Keratinocyte (primary cell): Measurements from ENCODE around the gene NLGN3. TPM values are rescaled to one million over a fixed set of nuclear protein-coding genes. Genes with fewer than 3 reads are reported as not detected.

Experiments
- DNase-seq: peaks from one replicate; pipeline ENCODE4 v3.0.0-alpha.2; 2011; ENCODE audit warnings: low read depth, missing footprints, low spot score
- FAIRE-seq: peaks from 2 replicates; lab custom pipeline; 2011; peaks lifted over from hg19 to GRCh38; lab: Jason Lieb, UNC
- H2AFZ ChIP-seq: 2 replicates; pipeline ENCODE4 v1.6.0; 2012; ENCODE audit warnings: low read length, control low read depth, inconsistent platforms; ENCODE audit not compliant: control insufficient read depth
- H3K27ac ChIP-seq: 2 replicates; pipeline ENCODE4 v1.5.1; 2011; ENCODE audit warnings: low read length; ENCODE audit not compliant: control insufficient read depth, insufficient read depth
- H3K27me3 ChIP-seq: 3 replicates; pipeline ENCODE4 v1.6.0; 2011; ENCODE audit warnings: low read length; ENCODE audit not compliant: control insufficient read depth, insufficient read depth; ENCODE audit errors: extremely low read depth
- H3K36me3 ChIP-seq, 2 experiments: 2 replicates in 1 of 2; 3 replicates in 1 of 2; pipeline ENCODE4 v1.5.1; 2011; ENCODE audit warnings: low read length in 2 of 2, mild to moderate bottlenecking in 1 of 2; ENCODE audit not compliant: control insufficient read depth in 2 of 2, insufficient read depth in 2 of 2; ENCODE audit errors: extremely low read depth in 1 of 2
- H3K4me1 ChIP-seq: 3 replicates; pipeline ENCODE4 v1.5.1; 2011; ENCODE audit warnings: low read length; ENCODE audit not compliant: control insufficient read depth, insufficient read depth; ENCODE audit errors: extremely low read depth
- H3K4me2 ChIP-seq: 3 replicates; pipeline ENCODE4 v1.6.0; 2011; ENCODE audit warnings: low read depth, low read length; ENCODE audit not compliant: control insufficient read depth, insufficient read depth; ENCODE audit errors: extremely low read depth
- H3K4me3 ChIP-seq, 3 experiments: fragments of 200-600 bp in 1 of 3; sonication (generic) in 1 of 3; 2 replicates in 2 of 3; 3 replicates in 1 of 3; pipeline ENCODE4 v1.5.1; 2011 to 2016; ENCODE audit warnings: low read length in 3 of 3, mild to moderate bottlenecking in 3 of 3, control low read depth in 2 of 3, inconsistent platforms in 1 of 3, low read depth in 1 of 3, mixed read lengths in 1 of 3, mixed run types in 1 of 3, moderate library complexity in 1 of 3; ENCODE audit not compliant: control insufficient read depth in 2 of 3, insufficient read depth in 2 of 3; ENCODE audit errors: extremely low read depth in 1 of 3
- H3K79me2 ChIP-seq: 2 replicates; pipeline ENCODE4 v1.6.0; 2012; ENCODE audit warnings: low read length; ENCODE audit not compliant: control insufficient read depth, insufficient read depth
- H3K9ac ChIP-seq: 3 replicates; pipeline ENCODE4 v1.6.0; 2011; ENCODE audit warnings: low read length; ENCODE audit not compliant: control insufficient read depth, insufficient read depth; ENCODE audit errors: extremely low read depth
- H3K9me1 ChIP-seq: 3 replicates; pipeline ENCODE4 v1.6.0; 2011; ENCODE audit warnings: low read length; ENCODE audit not compliant: control insufficient read depth, insufficient read depth; ENCODE audit errors: extremely low read depth
- H3K9me3 ChIP-seq: 2 replicates; pipeline ENCODE4 v1.5.1; 2012; ENCODE audit warnings: low read depth, low read length; ENCODE audit not compliant: control insufficient read depth
- H4K20me1 ChIP-seq: 3 replicates; pipeline ENCODE4 v1.6.0; 2011; ENCODE audit warnings: low read length; ENCODE audit not compliant: control insufficient read depth, insufficient read depth; ENCODE audit errors: extremely low read depth
- CTCF ChIP-seq, 3 experiments: IDR thresholded peaks in 1 of 3; conservative IDR thresholded peaks in 1 of 3; optimal IDR thresholded peaks in 1 of 3; 2 replicates in 2 of 3; 3 replicates in 1 of 3; pipeline versions ENCODE3 to v1.5.1; 2011; ENCODE audit warnings: low read length in 3 of 3, mild to moderate bottlenecking in 3 of 3, moderate library complexity in 2 of 3, control low read depth in 1 of 3, inconsistent platforms in 1 of 3; ENCODE audit not compliant: insufficient read depth in 2 of 3; ENCODE audit errors: extremely low read depth in 1 of 3
- EZH2 ChIP-seq: IDR thresholded peaks from one replicate; pipeline ENCODE4 v1.6.1; 2012; ENCODE audit warnings: inconsistent platforms, mild to moderate bottlenecking, low read length, moderate library complexity
- dilution Hi-C: fragments of 300-500 bp; cut with MboI; formaldehyde crosslinking; loops from one replicate; pipeline ENCODE4 v1.7.0; 2020; ENCODE audit warnings: low sequenced_read_pairs; ENCODE audit not compliant: extremely low pct_ligation_motif_present
- polyA plus RNA-seq, 5 experiments: library from polyadenylated mRNA; depleted of rRNA in 3 of 5; stranded (reverse) in 3 of 5; stranded (forward) in 1 of 5; unstranded in 1 of 5; fragments of >200 nt; gene quantifications; 1 replicate in 1 of 5; 2 replicates in 3 of 5; 3 replicates in 1 of 5; pipeline versions ENCODE4 v1.2.1 to v1.2.3, GENCODE V29; 2011 to 2012; ENCODE audit warnings: missing spikeins in 2 of 5, low read depth in 1 of 5, low replicate concordance in 1 of 5

The NLGN3 gene
- polyA plus RNA-seq, 1 donor (not counting 4 experiments of a cell fraction or from before 2014, with no cell fraction given), result 0.05 TPM

GRCh38 chrX:71128166-71128833, 16.3 kb upstream of the NLGN3 start:
- FAIRE-seq (no peak), DNase-seq (no peak)
- Histone ChIP-seq H3K79me2 (no peaks in the 10 kb centered on the region), H3K9me3 (no peaks in the 10 kb centered on the region), H2AFZ (no peak overlapping the region), H3K27me3 (no peaks in the 10 kb centered on the region), H3K4me1 (no peaks in the 10 kb centered on the region), H3K9me1 (no peaks in the 10 kb centered on the region), H3K4me3 (no peak overlapping the region), H3K4me2 (no peak overlapping the region), H3K9ac (no peak overlapping the region), H3K27ac (no peak overlapping the region), H4K20me1 (no peaks in the 10 kb centered on the region), H3K36me3 (peaks cover 14 to 17% of the 10 kb centered on the region in 2 experiments)
- dilution Hi-C loops, result no loop called here
- TF ChIP-seq CTCF (optimal IDR thresholded peaks at IDR 0.05 in 1 of 3, IDR thresholded peaks at IDR 0.05 in 1 of 3, conservative IDR thresholded peaks at IDR 0.05 in 1 of 3; ENCODE audit: extremely low read depth in 1 of 3, insufficient read depth in 2 of 3, low read length in 3 of 3) (no peak), EZH2 (no peak)

GRCh38 chrX:71128915-71129765, 15.5 kb upstream of the NLGN3 start:
- H3K9ac ChIP-seq, result no peak overlapping the region
- no peak overlapping the region for H3K27ac ChIP-seq
- H3K4me1 ChIP-seq, result no peaks in the 10 kb centered on the region
- FAIRE-seq (no peak), DNase-seq (no peak)
- peaks cover 14 to 17% of the 10 kb centered on the region in 2 experiments for H3K36me3 ChIP-seq
- no peak overlapping the region for H2AFZ ChIP-seq
- dilution Hi-C loops, result no loop called here
- no peaks in the 10 kb centered on the region for H3K9me3 ChIP-seq
- H3K9me1 ChIP-seq, result no peaks in the 10 kb centered on the region
- no peak overlapping the region for H3K4me2 ChIP-seq
- TF ChIP-seq EZH2 (no peak), CTCF (optimal IDR thresholded peaks at IDR 0.05 in 1 of 3, IDR thresholded peaks at IDR 0.05 in 1 of 3, conservative IDR thresholded peaks at IDR 0.05 in 1 of 3; ENCODE audit: extremely low read depth in 1 of 3, insufficient read depth in 2 of 3, low read length in 3 of 3) (peak; percentile 79 to 85 (median 79))
- H3K4me3 ChIP-seq, result no peak overlapping the region
- no peaks in the 10 kb centered on the region for H3K79me2 ChIP-seq
- no peaks in the 10 kb centered on the region for H3K27me3 ChIP-seq
- no peaks in the 10 kb centered on the region for H4K20me1 ChIP-seq
